ENCODE data around the gene TUBA8.

DNA sequence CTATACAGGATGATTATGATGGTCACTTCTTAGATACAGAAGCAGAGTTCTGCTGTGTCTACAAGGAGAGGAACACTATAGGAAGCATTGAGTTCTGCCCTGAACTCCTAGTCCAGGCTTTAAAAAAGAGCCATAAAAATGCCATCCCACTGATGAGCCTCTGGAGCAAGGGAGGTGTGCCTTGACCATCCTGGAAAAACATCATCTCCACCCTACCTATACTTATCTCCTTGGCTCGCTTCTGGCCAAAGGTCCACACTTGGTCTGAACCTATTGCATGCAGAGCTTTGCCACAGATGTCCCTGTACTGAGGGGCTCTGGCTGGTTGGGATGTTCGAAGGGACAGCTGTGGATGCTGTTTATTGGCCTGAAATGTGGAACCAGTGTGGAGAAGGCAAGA lies 37.1 kb upstream of the TUBA8 start:
- TF ChIP-seq EGR1 (IDR thresholded peaks at IDR 0.05) (no peak), TAF1 (IDR thresholded peaks at IDR 0.05; ENCODE audit: low read depth) (no peak), TEAD4 (IDR thresholded peaks at IDR 0.05) (no peak), NFIC (IDR thresholded peaks at IDR 0.05) (no peak), ZBTB7A (IDR thresholded peaks at IDR 0.05; ENCODE audit: low read depth) (no peak), CREB1 (IDR thresholded peaks at IDR 0.05; ENCODE audit: low read depth) (no peak)
- TF ChIP-seq, protein P1, sequence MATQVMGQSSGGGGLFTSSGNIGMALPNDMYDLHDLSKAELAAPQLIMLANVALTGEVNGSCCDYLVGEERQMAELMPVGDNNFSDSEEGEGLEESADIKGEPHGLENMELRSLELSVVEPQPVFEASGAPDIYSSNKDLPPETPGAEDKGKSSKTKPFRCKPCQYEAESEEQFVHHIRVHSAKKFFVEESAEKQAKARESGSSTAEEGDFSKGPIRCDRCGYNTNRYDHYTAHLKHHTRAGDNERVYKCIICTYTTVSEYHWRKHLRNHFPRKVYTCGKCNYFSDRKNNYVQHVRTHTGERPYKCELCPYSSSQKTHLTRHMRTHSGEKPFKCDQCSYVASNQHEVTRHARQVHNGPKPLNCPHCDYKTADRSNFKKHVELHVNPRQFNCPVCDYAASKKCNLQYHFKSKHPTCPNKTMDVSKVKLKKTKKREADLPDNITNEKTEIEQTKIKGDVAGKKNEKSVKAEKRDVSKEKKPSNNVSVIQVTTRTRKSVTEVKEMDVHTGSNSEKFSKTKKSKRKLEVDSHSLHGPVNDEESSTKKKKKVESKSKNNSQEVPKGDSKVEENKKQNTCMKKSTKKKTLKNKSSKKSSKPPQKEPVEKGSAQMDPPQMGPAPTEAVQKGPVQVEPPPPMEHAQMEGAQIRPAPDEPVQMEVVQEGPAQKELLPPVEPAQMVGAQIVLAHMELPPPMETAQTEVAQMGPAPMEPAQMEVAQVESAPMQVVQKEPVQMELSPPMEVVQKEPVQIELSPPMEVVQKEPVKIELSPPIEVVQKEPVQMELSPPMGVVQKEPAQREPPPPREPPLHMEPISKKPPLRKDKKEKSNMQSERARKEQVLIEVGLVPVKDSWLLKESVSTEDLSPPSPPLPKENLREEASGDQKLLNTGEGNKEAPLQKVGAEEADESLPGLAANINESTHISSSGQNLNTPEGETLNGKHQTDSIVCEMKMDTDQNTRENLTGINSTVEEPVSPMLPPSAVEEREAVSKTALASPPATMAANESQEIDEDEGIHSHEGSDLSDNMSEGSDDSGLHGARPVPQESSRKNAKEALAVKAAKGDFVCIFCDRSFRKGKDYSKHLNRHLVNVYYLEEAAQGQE (IDR thresholded peaks at IDR 0.05; ENCODE audit: low read depth), result no peak
- TF ChIP-seq, protein P2, sequence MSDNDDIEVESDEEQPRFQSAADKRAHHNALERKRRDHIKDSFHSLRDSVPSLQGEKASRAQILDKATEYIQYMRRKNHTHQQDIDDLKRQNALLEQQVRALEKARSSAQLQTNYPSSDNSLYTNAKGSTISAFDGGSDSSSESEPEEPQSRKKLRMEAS (IDR thresholded peaks at IDR 0.05), result no peak
